Body of pancreas (tissue), 4 donors: ENCODE measurements around the gene RNU6-1. TPM values are rescaled to one million over a fixed set of nuclear protein-coding genes. Genes with fewer than 3 reads are reported as not detected.

Experiments used
- ATAC-seq: fragments of 150-250 bp; one replicate; pipeline ENCODE4 v1.9.1; 2016
- DNase-seq, 4 donors: peaks; one replicate each; pipeline ENCODE4 v3.0.0-alpha.2; 2019
- H3K27ac ChIP-seq, 4 donors: fragments of 200-600 bp; sonication (generic); 1 replicate in 3 of 4; 2 replicates in 1 of 4; pipeline versions ENCODE4 v1.5.1 to v1.6.1; 2016 to 2019; ENCODE audit warnings: mild to moderate bottlenecking in 1 of 4, mixed read lengths in 1 of 4, moderate library complexity in 1 of 4
- H3K27me3 ChIP-seq, 2 donors: fragments of 200-600 bp; sonication (generic); one replicate each; pipeline ENCODE4 v1.6.0; 2016; ENCODE audit warnings: mild to moderate bottlenecking in 1 of 2
- H3K36me3 ChIP-seq, 2 donors: fragments of 200-600 bp; sonication (generic); replicated peaks in 1 of 2; 2 replicates each; pipeline ENCODE4 v1.5.1; 2016; ENCODE audit warnings: low read depth in 2 of 2; ENCODE audit not compliant: insufficient read depth in 1 of 2
- H3K4me1 ChIP-seq: fragments of 200-600 bp; sonication (generic); one replicate; pipeline ENCODE4 v1.6.0; 2016
- H3K4me3 ChIP-seq, 2 donors: fragments of 200-600 bp; sonication (generic); 1 replicate in 1 of 2; 2 replicates in 1 of 2; pipeline ENCODE4 v1.5.1; 2016 to 2019
- H3K9me3 ChIP-seq, 3 donors: fragments of 200-600 bp; sonication (generic); 1 replicate in 2 of 3; 2 replicates in 1 of 3; pipeline ENCODE4 v1.5.1; 2016
- CTCF ChIP-seq, 7 experiments: fragments of 450-650 bp in 4 of 7; fragments of 200-600 bp in 3 of 7; sonication (generic) in 3 of 7; IDR thresholded peaks; one replicate each; pipeline ENCODE4 v1.5.1; 2016 to 2019; ENCODE audit warnings: antibody characterized with exemption in 7 of 7
- POLR2A ChIP-seq, 3 donors: fragments of 450-650 bp; IDR thresholded peaks; one replicate each; pipeline ENCODE4 v1.6.1; 2016; ENCODE audit warnings: antibody characterized with exemption in 3 of 3, mild to moderate bottlenecking in 2 of 3
- WGBS, 2 donors: methylation state at CpG; one replicate each; pipeline ENCODE4 v1.1.5; 2017; 5-methylcytosine and 5-hydroxymethylcytosine counted together
- intact Hi-C: fragments of 100-400 bp; cut with DNase I; formaldehyde crosslinking; loops from one replicate; pipeline ENCODE4 v1.15.1; 2023
- total RNA-seq, 2 donors: library from RNA; depleted of rRNA; stranded (reverse); fragments of >200 nt; gene quantifications; one replicate each; pipeline ENCODE4 v1.1.0, GENCODE V29; 2016

Gene RNU6-1
- total RNA-seq, 2 donors from 2014 or later, result not detected

GRCh38 chr15:67809441-67809840, 30.4 kb downstream of the RNU6-1 start:
- TF ChIP-seq POLR2A (IDR thresholded peaks at IDR 0.05) (no peak), CTCF (IDR thresholded peaks at IDR 0.05) (no peak)

GRCh38 chr15:67808821-67809220, 31.0 kb downstream of the RNU6-1 start:
- DNase-seq (no peak), ATAC-seq (no peak)
- Histone ChIP-seq H3K4me3 (no peak overlapping the region), H3K36me3 (no peaks in the 10 kb centered on the region), H3K4me1 (no peaks in the 10 kb centered on the region), H3K9me3 (no peaks in the 10 kb centered on the region), H3K27me3 (no peaks in the 10 kb centered on the region), H3K27ac (no peak overlapping the region)
- intact Hi-C loops, result no loop called here
- 87 to 94% methylated on average over 7 of the region's 7 CpGs for WGBS, 2 donors
- TF ChIP-seq POLR2A (IDR thresholded peaks at IDR 0.05) (no peak), CTCF (IDR thresholded peaks at IDR 0.05) (no peak)

More at GRCh38 chr15:67809441-67809840, 30.4 kb downstream of the RNU6-1 start:
- Histone ChIP-seq H3K9me3 (no peaks in the 10 kb centered on the region), H3K4me3 (no peak overlapping the region), H3K36me3 (no peaks in the 10 kb centered on the region), H3K27ac (no peak overlapping the region), H3K4me1 (no peaks in the 10 kb centered on the region), H3K27me3 (no peaks in the 10 kb centered on the region)
- DNase-seq (no peak), ATAC-seq (no peak)
- WGBS, 2 donors, result 83 to 94% methylated on average over 4 to 5 of the region's 5 CpGs
- intact Hi-C loops, result no loop called here

- Histone ChIP-seq H3K27me3 (no peaks in the 10 kb centered on the region), H3K36me3 (no peaks in the 10 kb centered on the region), H3K9me3 (no peaks in the 10 kb centered on the region), H3K4me1 (no peaks in the 10 kb centered on the region), H3K4me3 (no peak overlapping the region), H3K27ac (no peak overlapping the region)
- intact Hi-C loops, result no loop called here
- DNase-seq, result no peak
- no peak for TF ChIP-seq POLR2A (IDR thresholded peaks at IDR 0.05)
- no peak for TF ChIP-seq CTCF (IDR thresholded peaks at IDR 0.05)
- ATAC-seq, result no peak
- WGBS, 2 donors, result 91 to 96% methylated on average over 5 to 7 of the region's 7 CpGs
Measured at GRCh38 chr15:67807836-67808235, 32.0 kb downstream of the RNU6-1 start.

- Histone ChIP-seq H3K36me3 (no peaks in the 10 kb centered on the region), H3K27ac (no peak overlapping the region), H3K4me3 (no peak overlapping the region), H3K4me1 (no peaks in the 10 kb centered on the region), H3K27me3 (no peaks in the 10 kb centered on the region), H3K9me3 (no peaks in the 10 kb centered on the region)
- 86 to 96% methylated on average over 5 of the region's 5 CpGs for WGBS, 2 donors
- no peak for ATAC-seq
- DNase-seq, result no peak
- TF ChIP-seq POLR2A (IDR thresholded peaks at IDR 0.05) (no peak), CTCF (IDR thresholded peaks at IDR 0.05) (no peak)
- intact Hi-C loops, result no loop called here
Measured at GRCh38 chr15:67807141-67807540, 32.7 kb downstream of the RNU6-1 start.

- no peak for TF ChIP-seq CTCF (IDR thresholded peaks at IDR 0.05)
- no peak for TF ChIP-seq POLR2A (IDR thresholded peaks at IDR 0.05)
- no peak overlapping the region for H3K4me3 ChIP-seq
- H3K36me3 ChIP-seq, result no peaks in the 10 kb centered on the region
- ATAC-seq (no peak), DNase-seq (no peak)
- H3K4me1 ChIP-seq, result no peaks in the 10 kb centered on the region
- H3K27me3 ChIP-seq, result no peaks in the 10 kb centered on the region
- H3K27ac ChIP-seq, result no peak overlapping the region
- intact Hi-C loops, result no loop called here
- no peaks in the 10 kb centered on the region for H3K9me3 ChIP-seq
- 93 to 96% methylated on average over 10 to 13 of the region's 18 CpGs for WGBS, 2 donors
Measured at GRCh38 chr15:67806536-67806935, 33.3 kb downstream of the RNU6-1 start.
